ENCODE results near the gene CEP104.

GRCh38 chr1:3841491-3841890 is 15.5 kb downstream of the CEP104 start:
- TF ChIP-seq CTCF (conservative IDR thresholded peaks at IDR 0.05; ENCODE audit: low read depth, low read length) = no peak
- no peak for TF ChIP-seq EZH2 (IDR thresholded peaks at IDR 0.05; ENCODE audit: borderline replicate concordance, low read depth, low read length, poor library complexity, severe bottlenecking)
